Endothelial cell of umbilical vein (primary cell): ENCODE measurements around the gene HDHD5. TPM values are rescaled to one million over a fixed set of nuclear protein-coding genes. Genes with fewer than 3 reads are reported as not detected.

Experiments
- BruUV-seq: library from RNA; stranded (reverse); fragments of 400-500 nt; replicated peaks from 2 replicates; lab custom pipeline; 2021; lab: Mats Ljungman, UMichigan
- CTCF ChIA-PET: fragments of 300-600, 350-600 bp; sonication (Branson Sonifier 250); formaldehyde crosslinking; loops from one replicate; lab custom pipeline; 2021; ENCODE audit warnings: antibody characterized with exemption, inconsistent platforms; lab: Charles Lee
- POLR2A ChIA-PET: fragments of 300-600, 350-600 bp; sonication (Branson Sonifier 250); formaldehyde crosslinking; loops from one replicate; lab custom pipeline; 2021; ENCODE audit warnings: antibody characterized with exemption, inconsistent platforms; lab: Charles Lee
- DNase-seq: peaks from one replicate; pipeline ENCODE4 v3.0.0-alpha.2; 2011; ENCODE audit warnings: low read depth, low spot score
- FAIRE-seq: peaks from 2 replicates; lab custom pipeline; 2011; peaks lifted over from hg19 to GRCh38; lab: Jason Lieb, UNC
- H2AFZ ChIP-seq: 2 replicates; pipeline ENCODE4 v1.6.0; 2012; ENCODE audit warnings: low read depth, low read length, control low read depth, inconsistent platforms
- H3K27ac ChIP-seq: 2 replicates; pipeline ENCODE4 v1.5.1; 2011; ENCODE audit warnings: low read depth, mild to moderate bottlenecking, control low read depth, low read length, moderate library complexity; ENCODE audit not compliant: insufficient read depth
- H3K27me3 ChIP-seq, 2 experiments: 2 replicates each; pipeline versions ENCODE4 v1.6.0 to v1.6.1; 2011; ENCODE audit warnings: low read length in 2 of 2, mixed read lengths in 1 of 2; ENCODE audit not compliant: control insufficient read depth in 2 of 2, insufficient read depth in 2 of 2
- H3K36me3 ChIP-seq, 2 experiments: 2 replicates in 1 of 2; 3 replicates in 1 of 2; pipeline ENCODE4 v1.5.1; 2011; ENCODE audit warnings: low read length in 2 of 2, mild to moderate bottlenecking in 1 of 2, moderate library complexity in 1 of 2; ENCODE audit not compliant: control insufficient read depth in 2 of 2, insufficient read depth in 2 of 2; ENCODE audit errors: extremely low read depth in 1 of 2
- H3K4me1 ChIP-seq: 3 replicates; pipeline ENCODE4 v1.5.1; 2011; ENCODE audit warnings: mild to moderate bottlenecking, low read length; ENCODE audit not compliant: control insufficient read depth, insufficient read depth; ENCODE audit errors: extremely low read depth
- H3K4me2 ChIP-seq: 2 replicates; pipeline ENCODE4 v1.6.1; 2011; ENCODE audit warnings: low read length, control low read depth, mixed read lengths; ENCODE audit not compliant: insufficient read depth
- H3K4me3 ChIP-seq, 3 experiments: fragments of 200-600 bp in 1 of 3; sonication (generic), shearing (Covaris generic) in 1 of 3; replicated peaks in 1 of 3; 2 replicates each; pipeline ENCODE4 v1.5.1; 2011 to 2016; ENCODE audit warnings: control low read depth in 3 of 3, low read length in 3 of 3, mild to moderate bottlenecking in 2 of 3, inconsistent platforms in 1 of 3, low read depth in 1 of 3, moderate library complexity in 1 of 3; ENCODE audit not compliant: insufficient read depth in 1 of 3
- H3K79me2 ChIP-seq: 2 replicates; pipeline ENCODE4 v1.6.0; 2012; ENCODE audit warnings: low read length, inconsistent platforms; ENCODE audit not compliant: control insufficient read depth, insufficient read depth
- H3K9ac ChIP-seq: replicated peaks from 2 replicates; pipeline ENCODE3; 2011; ENCODE audit warnings: low read length, control low read depth; ENCODE audit not compliant: insufficient read depth; ENCODE audit errors: extremely low read depth
- H3K9me1 ChIP-seq: replicated peaks from 3 replicates; pipeline ENCODE4 v1.6.0; 2011; ENCODE audit warnings: mild to moderate bottlenecking, low read length; ENCODE audit not compliant: control insufficient read depth, insufficient read depth; ENCODE audit errors: extremely low read depth
- H3K9me3 ChIP-seq: replicated peaks from 2 replicates; pipeline ENCODE4 v1.5.1; 2012; ENCODE audit warnings: low read length, inconsistent platforms; ENCODE audit not compliant: control insufficient read depth, insufficient read depth
- H4K20me1 ChIP-seq: replicated peaks from 2 replicates; pipeline ENCODE3; 2011; ENCODE audit warnings: mild to moderate bottlenecking, low read length; ENCODE audit not compliant: control insufficient read depth, insufficient read depth; ENCODE audit errors: extremely low read depth
- CTCF ChIP-seq, 2 donors: IDR thresholded peaks; 1 replicate in 1 of 2; 2 replicates in 1 of 2; pipeline ENCODE4 v1.5.1; 2011; ENCODE audit warnings: low read length in 2 of 2, mild to moderate bottlenecking in 2 of 2, moderate library complexity in 2 of 2, control low read depth in 1 of 2, inconsistent platforms in 1 of 2, low read depth in 1 of 2; ENCODE audit not compliant: insufficient read depth in 1 of 2; ENCODE audit errors: extremely low read depth in 1 of 2
- EZH2 ChIP-seq: IDR thresholded peaks from 2 replicates; pipeline ENCODE4 v1.6.1; 2012; ENCODE audit warnings: borderline replicate concordance, low read depth, mild to moderate bottlenecking, moderate library complexity, low read length, inconsistent platforms; ENCODE audit not compliant: severe bottlenecking
- FOS ChIP-seq: IDR thresholded peaks from 2 replicates; pipeline ENCODE4 v1.6.1; 2011; ENCODE audit warnings: mild to moderate bottlenecking, low read length, moderate library complexity, borderline replicate concordance; ENCODE audit not compliant: insufficient read depth
- GATA2 ChIP-seq: IDR thresholded peaks from 2 replicates; pipeline ENCODE4 v1.7.0; 2011; ENCODE audit warnings: low read depth, mild to moderate bottlenecking, moderate library complexity, mixed read lengths, low read length; ENCODE audit not compliant: insufficient read length, insufficient read depth
- JUN ChIP-seq: IDR thresholded peaks from 2 replicates; pipeline ENCODE4 v1.6.1; 2011; ENCODE audit warnings: borderline replicate concordance, low read depth; ENCODE audit not compliant: insufficient read length, insufficient read depth
- MAX ChIP-seq: IDR thresholded peaks from 2 replicates; pipeline ENCODE4 v1.6.1; 2011; ENCODE audit not compliant: insufficient read depth, insufficient read length
- MYC ChIP-seq: IDR thresholded peaks from one replicate; pipeline ENCODE4 v1.6.1; 2011; ENCODE audit warnings: mild to moderate bottlenecking, low read depth, low read length
- POLR2A ChIP-seq: IDR thresholded peaks from 2 replicates; pipeline ENCODE4 v1.6.1; 2012; ENCODE audit warnings: low read depth, mild to moderate bottlenecking, control low read depth, low read length
- POLR2AphosphoS5 ChIP-seq: IDR thresholded peaks from 2 replicates; pipeline ENCODE4 v1.6.1; 2012; ENCODE audit warnings: low read depth, mild to moderate bottlenecking, control low read depth, low read length, moderate library complexity; ENCODE audit not compliant: insufficient read depth
- dilution Hi-C: fragments of 300-500 bp; cut with MboI; formaldehyde crosslinking; loops from one replicate; pipeline ENCODE4 v1.15.0; 2019; ENCODE audit warnings: low sequenced_read_pairs; ENCODE audit not compliant: extremely low pct_ligation_motif_present
- intact Hi-C: fragments of 100-400 bp; cut with micrococcal nuclease; formaldehyde crosslinking; loops from one replicate; pipeline ENCODE4 v1.10.0; 2022
- polyA plus RNA-seq, 4 experiments: library from polyadenylated mRNA; depleted of rRNA in 3 of 4; stranded (reverse) in 3 of 4; unstranded in 1 of 4; fragments of >200 nt; gene quantifications; 2 replicates each; pipeline versions ENCODE4 v1.2.1 to v1.2.3, GENCODE V29; 2011 to 2012; ENCODE audit warnings: missing spikeins in 1 of 4
- total RNA-seq: library from RNA; stranded (reverse); gene quantifications from 2 replicates; pipeline ENCODE4 v1.2.3, GENCODE V29; 2021

Gene HDHD5
- total and polyA plus RNA-seq, 2 donors (not counting 3 experiments of a cell fraction or from before 2014, with no cell fraction given), result 28.1 to 54.1 TPM

- Histone ChIP-seq H3K9ac (no peak overlapping the region), H3K9me3 (no peaks in the 10 kb centered on the region), H2AFZ (no peak overlapping the region), H3K36me3 (no peaks in the 10 kb centered on the region), H3K4me3 (no peak overlapping the region), H3K79me2 (peaks cover 41% of the 10 kb centered on the region), H3K9me1 (no peaks in the 10 kb centered on the region), H3K27ac (no peak overlapping the region), H4K20me1 (no peaks in the 10 kb centered on the region), H3K27me3 (no peaks in the 10 kb centered on the region), H3K4me2 (no peak overlapping the region), H3K4me1 (peaks cover 15% of the 10 kb centered on the region)
- dilution Hi-C loops (no loop called here), intact Hi-C loops (no loop called here)
- no peak for TF ChIP-seq POLR2AphosphoS5
- TF ChIP-seq MAX, result no peak
- TF ChIP-seq CTCF (IDR thresholded peaks at IDR 0.05; ENCODE audit: extremely low read depth in 1 of 2, insufficient read depth in 1 of 2, low read depth in 1 of 2, low read length in 2 of 2), result no peak
- no peak for TF ChIP-seq MYC
- TF ChIP-seq GATA2, result no peak
- no peak for TF ChIP-seq POLR2A
- no peak for TF ChIP-seq FOS
- no peak for TF ChIP-seq EZH2
- TF ChIP-seq JUN, result no peak
- BruUV-seq, result no TSS peak
- ChIA-PET POLR2A (no interaction called here), CTCF (interaction anchor here (1.3 to 9.1 kb wide), 2 partner anchors 16 to 346 kb away, joined by 4 to 77 read pairs; no protein-coding TSS in a partner anchor)
- FAIRE-seq, result no peak
- DNase-seq, result no peak
Measured at GRCh38 chr22:17155941-17156340, 3.1 kb downstream of the HDHD5 start.
